Vagina (tissue), 2 donors: Measurements from ENCODE around the gene HACD4.

Source experiments
- CTCF ChIP-seq, 3 experiments: fragments of 450-650 bp in 2 of 3; fragments of 200-600 bp in 1 of 3; sonication (generic) in 1 of 3; IDR thresholded peaks; one replicate each; pipeline ENCODE4 v1.5.1; 2017 to 2019; ENCODE audit warnings: antibody characterized with exemption in 3 of 3, mild to moderate bottlenecking in 2 of 3, moderate library complexity in 2 of 3
- POLR2A ChIP-seq, 2 donors: fragments of 450-650 bp; IDR thresholded peaks; one replicate each; pipeline ENCODE4 v1.6.1; 2017; ENCODE audit warnings: antibody characterized with exemption in 2 of 2, mild to moderate bottlenecking in 2 of 2, moderate library complexity in 2 of 2
- POLR2AphosphoS5 ChIP-seq, 2 donors: sonication (generic); formaldehyde crosslinking; IDR thresholded peaks; one replicate each; pipeline ENCODE4 v1.9.0; 2017; ENCODE audit warnings: antibody characterized with exemption in 2 of 2, mild to moderate bottlenecking in 2 of 2, low read depth in 1 of 2; ENCODE audit not compliant: insufficient read depth in 1 of 2

- TF ChIP-seq POLR2AphosphoS5 (IDR thresholded peaks at IDR 0.05; ENCODE audit: insufficient read depth in 1 of 2, low read depth in 1 of 2): no peak
- no peak for TF ChIP-seq CTCF (IDR thresholded peaks at IDR 0.05)
- no peak for TF ChIP-seq POLR2A (IDR thresholded peaks at IDR 0.05)
Measured at GRCh38 chr9:20994486-20994885, 37.0 kb downstream of the HACD4 start.
